GM12864 (cell line): ENCODE measurements around the gene AP1G2.

Experiments used
- DNase-seq: peaks from one replicate; pipeline ENCODE4 v3.0.0-alpha.2; 2011; ENCODE audit warnings: low read depth
- H3K4me3 ChIP-seq: 2 replicates; pipeline ENCODE4 v1.5.1; 2011; ENCODE audit warnings: mild to moderate bottlenecking, low read depth, low read length, control low read depth
- TF ChIP-seq, protein P1 (sequence below): IDR thresholded peaks from 2 replicates; pipeline ENCODE4 v1.5.1; 2011; ENCODE audit warnings: low read depth, mild to moderate bottlenecking, moderate library complexity, low read length, control low read depth, inconsistent platforms; ENCODE audit errors: missing control alignments

AP1G2 gene

DNA sequence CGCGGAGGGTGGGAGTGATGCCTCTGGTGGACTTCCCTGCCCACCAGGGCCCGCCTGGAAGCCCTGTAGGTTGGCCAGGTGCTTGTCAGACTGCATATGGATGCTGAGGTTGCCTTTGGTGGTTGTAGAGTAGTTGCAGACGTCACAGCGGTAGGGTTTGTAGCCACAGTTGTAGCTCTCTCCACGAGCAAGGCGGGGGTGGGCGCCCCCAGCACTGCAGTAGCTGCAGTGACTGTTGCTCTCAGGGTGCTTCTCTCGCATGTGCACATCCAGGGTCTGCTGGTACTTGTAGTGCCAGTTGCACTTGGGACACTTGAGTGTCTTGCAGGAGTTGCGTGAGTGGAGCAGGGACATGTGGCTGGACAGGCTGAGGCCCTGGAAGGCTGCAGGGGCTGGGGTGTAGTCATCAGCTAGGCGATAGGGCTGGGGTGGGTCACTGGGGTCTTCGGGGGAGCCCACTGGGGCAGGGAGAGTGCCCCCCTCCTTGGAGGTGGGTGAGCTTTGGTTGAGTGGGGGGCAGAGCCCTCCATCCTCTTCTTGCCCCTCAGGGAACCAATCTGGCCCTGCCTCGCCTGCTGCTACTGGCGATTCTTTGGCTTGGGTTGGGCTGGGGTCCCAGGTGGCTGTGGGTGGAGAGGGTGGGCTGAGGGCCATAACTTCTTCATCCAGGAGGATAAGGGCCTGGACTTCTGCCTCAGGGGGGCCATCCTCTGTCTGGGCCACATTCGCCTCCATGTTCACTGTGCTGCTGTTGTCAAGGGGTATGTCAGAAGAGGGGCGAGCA, 33.7 kb downstream of the AP1G2 start:
- TF ChIP-seq, protein P1, sequence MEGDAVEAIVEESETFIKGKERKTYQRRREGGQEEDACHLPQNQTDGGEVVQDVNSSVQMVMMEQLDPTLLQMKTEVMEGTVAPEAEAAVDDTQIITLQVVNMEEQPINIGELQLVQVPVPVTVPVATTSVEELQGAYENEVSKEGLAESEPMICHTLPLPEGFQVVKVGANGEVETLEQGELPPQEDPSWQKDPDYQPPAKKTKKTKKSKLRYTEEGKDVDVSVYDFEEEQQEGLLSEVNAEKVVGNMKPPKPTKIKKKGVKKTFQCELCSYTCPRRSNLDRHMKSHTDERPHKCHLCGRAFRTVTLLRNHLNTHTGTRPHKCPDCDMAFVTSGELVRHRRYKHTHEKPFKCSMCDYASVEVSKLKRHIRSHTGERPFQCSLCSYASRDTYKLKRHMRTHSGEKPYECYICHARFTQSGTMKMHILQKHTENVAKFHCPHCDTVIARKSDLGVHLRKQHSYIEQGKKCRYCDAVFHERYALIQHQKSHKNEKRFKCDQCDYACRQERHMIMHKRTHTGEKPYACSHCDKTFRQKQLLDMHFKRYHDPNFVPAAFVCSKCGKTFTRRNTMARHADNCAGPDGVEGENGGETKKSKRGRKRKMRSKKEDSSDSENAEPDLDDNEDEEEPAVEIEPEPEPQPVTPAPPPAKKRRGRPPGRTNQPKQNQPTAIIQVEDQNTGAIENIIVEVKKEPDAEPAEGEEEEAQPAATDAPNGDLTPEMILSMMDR: no peak
- DNase-seq: no peak
- H3K4me3 ChIP-seq: no peak overlapping the region

- no peak for DNase-seq
- H3K4me3 ChIP-seq: no peak overlapping the region
- TF ChIP-seq, protein P1: no peak
Observed at GRCh38 chr14:23532658-23533057, 34.9 kb downstream of the AP1G2 start.

DNA sequence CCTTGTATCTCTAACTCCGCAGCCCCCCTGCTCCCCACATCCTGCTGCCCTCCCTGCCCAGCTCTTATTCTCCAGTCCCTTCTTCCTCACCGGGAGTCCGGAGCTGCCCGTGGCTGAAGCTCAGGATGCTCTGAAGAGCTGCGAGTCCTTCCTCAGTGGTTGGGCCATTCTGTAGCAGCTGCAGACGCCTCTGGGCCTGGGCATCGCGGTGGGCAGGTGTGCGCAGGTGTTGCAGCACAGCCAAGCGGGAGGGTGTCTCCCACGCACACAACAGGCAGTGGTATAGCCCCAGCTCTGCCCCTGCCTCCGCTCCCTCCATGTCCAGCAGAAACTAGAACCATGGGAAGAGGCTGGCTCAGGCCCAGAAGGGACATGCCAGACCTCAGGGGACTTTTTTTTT, 36.2 kb downstream of the AP1G2 start:
- TF ChIP-seq, protein P1: no peak
- DNase-seq: no peak
- H3K4me3 ChIP-seq: no peak overlapping the region

DNA sequence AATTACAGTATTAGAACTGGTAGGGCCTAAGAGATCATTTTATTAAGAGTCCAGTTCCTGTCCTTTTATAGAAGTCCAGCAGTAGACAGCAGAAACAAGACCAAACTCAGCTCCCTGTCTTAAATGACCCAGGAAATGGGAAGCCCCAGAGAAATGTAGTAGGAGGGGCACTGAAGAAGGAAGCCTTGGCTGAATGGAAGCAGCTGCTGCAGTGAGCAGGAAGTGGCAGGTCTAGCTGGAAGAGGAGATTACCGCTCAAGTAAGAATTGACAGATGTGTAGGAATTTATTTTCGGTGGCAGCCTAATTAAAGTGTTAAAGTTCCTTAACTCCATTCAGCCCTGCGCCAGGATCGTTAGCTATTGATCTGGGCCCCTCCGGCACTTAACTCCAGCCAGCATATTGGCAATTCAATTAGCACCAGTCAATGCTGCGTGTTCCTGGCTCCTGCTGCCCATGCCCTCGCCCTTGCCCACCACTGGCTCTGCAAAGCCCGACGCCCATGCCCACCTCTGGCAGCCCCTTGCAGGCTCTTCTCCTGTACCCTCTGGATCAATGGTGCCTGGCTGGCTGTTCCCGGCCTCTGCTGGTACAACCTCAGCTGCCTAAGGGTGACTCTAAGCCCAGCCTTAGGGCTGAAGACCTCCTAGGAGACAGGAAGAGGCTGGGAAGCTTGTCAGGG, 37.1 kb downstream of the AP1G2 start:
- TF ChIP-seq, protein P1: no peak
- DNase-seq: no peak

GRCh38 chr14:23529016-23529415, 38.6 kb downstream of the AP1G2 start:
- no peak overlapping the region for H3K4me3 ChIP-seq
- TF ChIP-seq, protein P1: no peak
- no peak for DNase-seq

More for the DNA sequence above, 37.1 kb downstream of the AP1G2 start:
- H3K4me3 ChIP-seq: no peak overlapping the region

DNA sequence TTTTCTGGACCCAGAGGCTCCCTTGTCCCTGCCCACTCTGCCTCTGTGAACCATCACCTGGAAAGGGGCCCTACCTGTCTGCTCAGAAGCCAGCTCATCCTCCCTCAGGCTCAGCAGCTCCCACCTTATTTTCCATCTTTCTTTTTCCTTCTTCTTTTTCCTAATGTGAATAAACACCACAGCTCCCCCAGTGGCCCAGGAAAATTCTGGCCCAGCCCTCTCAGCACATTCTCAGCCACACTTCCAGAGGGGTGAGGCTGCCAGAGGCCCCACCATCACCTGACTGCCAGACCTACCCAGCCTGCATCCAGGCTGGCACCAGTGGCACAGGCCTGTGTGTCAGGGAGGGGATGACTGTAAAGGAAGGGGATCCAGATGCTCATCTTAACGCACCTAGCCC, 39.0 kb downstream of the AP1G2 start:
- DNase-seq: no peak
- H3K4me3 ChIP-seq: no peak overlapping the region

More for the DNA sequence above, 39.0 kb downstream of the AP1G2 start:
- TF ChIP-seq, protein P1: no peak
